CD4-positive, alpha-beta T cell treated with Interleukin-10 for 1 hour (primary cell): Measurements from ENCODE around the gene ABCC1.
"Not testable (repeated sequence)": the region's sequence is repeated elsewhere in the genome, so short reads cannot be mapped to it uniquely, and the experiment has no call there.

ENCODE experiments used
- DNase-seq: peaks from one replicate; pipeline ENCODE4 v3.0.0-alpha.2; 2020

The ABCC1 gene

DNA sequence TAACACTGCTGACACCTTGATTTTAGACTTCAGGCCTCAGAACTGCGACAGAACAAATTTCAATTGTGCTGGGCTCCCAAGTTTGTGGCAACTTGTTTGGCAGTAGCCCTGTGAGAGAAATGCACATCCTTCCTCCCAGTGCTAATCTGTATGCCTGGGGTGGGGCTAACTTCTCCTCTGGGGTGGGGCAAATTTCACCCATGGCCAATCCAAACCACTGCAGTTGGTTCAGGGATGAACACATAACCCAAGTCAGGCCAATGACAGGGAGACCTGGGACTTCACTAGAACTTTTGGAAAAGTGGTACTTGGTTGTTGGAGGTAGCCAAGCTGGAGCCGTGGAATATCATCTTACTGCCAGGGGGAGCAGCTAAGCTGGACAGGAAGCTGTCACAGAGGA is 217.5 kb downstream of the ABCC1 start:
- DNase-seq = no peak

DNA sequence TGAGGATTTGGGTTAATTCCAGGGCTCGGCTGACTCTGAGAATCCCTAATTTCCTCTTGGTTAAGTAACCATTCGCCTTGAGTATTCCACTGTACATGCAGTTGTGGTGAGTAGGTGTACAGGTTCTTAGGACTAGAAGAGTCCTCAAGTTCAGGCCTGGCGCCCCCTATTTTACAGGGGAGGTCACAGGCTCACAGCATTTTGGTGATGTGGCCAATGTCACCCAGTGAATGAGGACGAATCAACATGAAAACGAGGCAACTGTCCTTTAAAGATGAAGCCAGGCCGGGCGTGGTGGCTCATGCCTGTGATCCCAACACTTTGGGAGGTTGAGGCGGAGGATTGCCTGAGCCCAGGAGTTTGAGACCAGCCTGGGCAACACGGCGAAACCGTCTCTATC is 218.5 kb downstream of the ABCC1 start:
- DNase-seq = no peak

DNA sequence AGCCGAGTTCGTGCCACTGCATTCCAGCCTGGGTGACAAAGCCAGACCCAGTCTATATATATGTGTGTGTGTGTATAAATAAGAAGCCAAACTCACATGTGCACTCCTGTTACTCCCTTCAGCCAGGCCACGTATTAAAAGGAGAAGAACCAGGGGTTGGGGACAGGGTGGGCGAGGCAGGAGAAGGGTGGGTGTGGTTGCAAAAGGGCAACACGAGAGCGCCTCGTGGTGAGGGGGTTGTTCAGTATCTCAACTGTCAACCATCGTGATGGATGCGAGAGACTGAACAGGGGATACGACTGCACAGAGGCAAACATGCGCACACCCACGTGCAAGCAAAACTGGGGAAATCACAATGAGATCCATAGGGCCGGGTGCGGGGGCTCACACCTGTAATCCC is 219.0 kb downstream of the ABCC1 start:
- no peak for DNase-seq

DNA sequence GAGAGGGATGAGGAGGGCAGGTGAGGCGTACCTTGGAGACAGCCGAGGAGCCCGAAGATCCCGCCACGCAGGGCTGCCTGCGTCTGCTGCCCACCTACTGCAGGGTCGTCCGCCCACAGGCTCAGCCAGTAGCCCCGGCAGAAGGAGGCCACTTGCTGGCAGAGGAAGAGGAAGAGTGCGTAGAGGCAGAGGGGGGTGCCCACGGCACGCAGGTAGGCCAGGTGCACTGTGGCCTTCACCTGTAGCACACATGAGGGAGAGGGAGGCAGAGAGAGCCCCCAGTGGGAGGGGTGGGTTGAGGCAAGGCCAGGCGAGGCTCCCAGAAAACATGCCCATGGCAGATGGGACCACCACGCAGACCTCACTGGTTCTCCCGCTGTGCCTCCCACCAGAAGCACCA is 220.2 kb downstream of the ABCC1 start:
- DNase-seq = no peak

DNA sequence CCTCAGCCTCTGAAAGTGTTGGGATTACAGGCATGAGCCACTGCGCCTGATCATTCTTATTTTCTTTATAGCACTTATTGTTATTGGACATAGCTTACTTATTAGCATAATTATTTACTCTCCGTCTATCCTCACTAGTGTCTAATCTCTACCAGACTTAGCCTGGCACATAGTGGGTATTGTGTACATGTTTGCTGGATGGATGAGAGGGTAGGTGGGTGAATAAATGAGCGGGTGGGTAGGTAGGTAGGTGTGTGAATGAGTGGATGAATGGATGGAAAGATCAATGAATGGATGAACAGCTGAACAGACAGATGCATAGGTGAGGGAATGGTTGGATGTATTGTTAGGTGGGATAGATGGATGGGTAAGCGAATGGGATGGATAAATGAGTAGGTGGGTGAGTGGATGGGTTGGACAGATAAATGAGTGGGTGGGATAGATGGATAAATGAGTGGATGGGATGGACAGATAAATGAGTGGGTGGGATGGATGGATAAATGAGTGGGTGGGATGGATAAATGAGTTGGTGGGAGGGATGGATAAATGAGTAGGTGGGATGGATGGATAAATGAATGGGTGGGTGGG is 222.0 kb downstream of the ABCC1 start:
- no peak for DNase-seq

DNA sequence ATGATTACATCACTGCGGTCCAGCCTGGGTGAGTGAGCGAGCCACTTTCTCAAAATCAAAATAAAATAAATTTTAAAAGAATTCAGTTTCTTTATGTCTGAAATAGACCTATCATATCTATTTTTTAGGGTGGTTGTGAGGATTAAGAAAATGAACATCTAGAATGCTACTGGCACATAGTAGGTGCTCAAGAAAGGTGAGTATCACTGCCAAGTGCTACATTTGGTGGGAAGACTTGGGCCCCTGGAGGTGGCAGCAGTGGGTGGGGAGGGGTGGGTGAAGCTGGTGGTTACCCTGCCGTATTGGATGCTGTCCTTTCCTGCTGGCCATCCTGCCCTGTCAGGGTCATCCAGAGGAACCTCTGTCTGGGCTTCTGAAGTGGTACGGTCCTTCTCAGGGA is 223.6 kb downstream of the ABCC1 start:
- DNase-seq = no peak

DNA sequence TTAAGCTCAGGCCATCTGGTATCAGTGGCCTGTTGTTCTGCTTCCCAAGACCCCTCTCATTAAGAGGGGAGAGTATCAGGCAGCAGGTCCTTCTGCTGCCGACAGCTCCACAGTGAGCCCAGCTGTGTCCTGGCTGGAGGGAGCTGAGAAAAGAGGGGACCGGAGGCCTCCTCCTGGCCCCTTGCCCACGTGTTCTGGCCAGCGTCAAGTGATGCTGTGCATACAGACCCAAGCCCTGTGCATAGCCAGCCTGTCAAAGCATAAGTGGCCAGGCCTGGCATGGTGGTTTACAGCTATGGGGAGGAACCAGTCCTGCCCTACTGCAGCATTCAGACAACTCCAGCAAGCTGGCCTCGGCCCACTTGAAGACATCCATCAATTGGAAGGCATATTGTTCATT is 225.9 kb downstream of the ABCC1 start:
- DNase-seq = no peak

DNA sequence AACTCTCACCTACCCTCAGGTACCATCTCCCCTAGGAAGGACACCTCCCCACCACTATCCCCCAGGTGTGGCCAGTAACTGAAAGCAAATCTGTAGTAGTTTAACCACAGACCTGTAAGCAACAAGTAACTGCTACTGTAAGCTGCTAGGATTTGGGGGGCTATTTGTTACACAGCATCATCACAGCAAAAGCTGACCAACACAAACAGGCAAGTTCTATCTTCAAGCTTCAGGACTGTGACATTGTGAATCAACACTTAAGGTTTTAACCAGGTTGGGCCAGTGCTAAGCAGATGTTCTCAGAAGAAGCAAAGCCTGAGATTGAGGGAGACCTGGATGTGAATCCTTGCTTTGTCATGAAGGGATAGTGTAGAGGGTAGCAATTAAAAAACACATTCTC is 226.9 kb downstream of the ABCC1 start:
- DNase-seq = no peak

DNA sequence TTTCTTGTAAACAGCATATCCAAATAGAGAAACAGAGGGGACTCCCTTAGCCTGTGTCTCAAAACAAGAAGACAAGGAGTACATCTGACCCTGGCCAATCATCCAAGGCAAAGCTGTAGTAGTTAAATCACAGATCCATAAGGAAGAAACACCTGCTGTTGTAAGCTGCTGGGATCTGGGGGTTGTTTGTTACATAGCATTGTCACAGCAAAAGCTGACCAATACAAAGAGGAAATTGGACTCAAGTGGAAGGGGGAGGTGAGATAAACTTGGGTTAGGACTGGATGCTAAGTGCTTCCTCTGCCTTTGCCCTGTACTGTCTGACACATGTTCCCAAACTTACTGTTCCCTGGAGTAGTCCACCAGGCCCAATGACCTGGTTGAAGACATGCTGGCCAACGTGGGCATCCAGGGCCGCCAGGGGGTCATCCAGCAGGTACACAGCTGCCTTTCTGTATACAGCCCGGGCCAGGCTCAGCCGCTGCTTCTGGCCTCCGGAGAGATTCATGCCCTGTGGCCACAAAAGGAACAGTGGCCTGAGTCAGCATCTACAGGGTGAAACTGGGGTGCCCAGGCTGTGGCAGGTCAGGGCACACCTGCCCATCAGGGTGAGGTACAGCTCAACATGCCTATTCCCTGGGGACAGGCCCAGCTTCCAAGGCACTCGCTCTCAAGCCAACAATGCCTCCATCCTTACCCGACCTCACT is 229.2 kb downstream of the ABCC1 start:
- DNase-seq = no peak

DNA sequence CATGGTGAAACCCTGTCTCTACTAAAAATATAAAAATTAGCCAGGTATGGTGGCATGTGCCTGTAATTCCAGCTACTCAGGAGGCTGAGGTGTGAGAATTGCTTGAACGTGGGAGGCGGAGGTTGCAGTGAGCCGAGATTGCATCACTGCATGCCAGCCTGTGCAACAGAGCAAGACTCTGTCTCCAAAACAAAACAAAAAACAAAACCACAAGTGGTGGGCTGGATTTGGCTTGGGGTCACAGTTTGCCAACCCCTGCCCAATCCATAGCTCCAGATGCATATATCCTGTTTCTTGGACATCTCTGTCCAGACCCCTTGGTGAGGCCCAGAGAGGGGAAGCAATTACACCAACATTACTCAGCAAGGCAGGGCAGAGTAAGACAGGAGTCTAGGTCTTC is 232.3 kb downstream of the ABCC1 start:
- DNase-seq = not testable (repeated sequence)

DNA sequence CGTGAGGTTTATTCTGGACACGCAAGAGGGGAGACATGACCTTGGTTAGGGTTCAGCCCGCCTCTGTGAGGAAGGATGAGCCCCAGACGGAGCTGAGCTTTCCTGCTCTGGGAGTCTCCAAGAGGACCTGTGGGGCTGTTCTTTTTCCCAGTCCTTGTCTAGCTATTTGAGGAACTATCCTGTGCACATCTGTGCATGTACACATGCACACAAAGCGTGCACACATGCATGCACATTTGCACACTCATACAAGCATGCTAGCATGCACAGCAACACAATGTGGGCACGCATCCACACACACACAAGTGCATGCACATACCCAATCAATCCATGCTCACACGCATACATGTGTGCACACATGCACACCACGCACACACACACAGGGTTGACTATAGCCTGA is 233.5 kb downstream of the ABCC1 start:
- no peak for DNase-seq

DNA sequence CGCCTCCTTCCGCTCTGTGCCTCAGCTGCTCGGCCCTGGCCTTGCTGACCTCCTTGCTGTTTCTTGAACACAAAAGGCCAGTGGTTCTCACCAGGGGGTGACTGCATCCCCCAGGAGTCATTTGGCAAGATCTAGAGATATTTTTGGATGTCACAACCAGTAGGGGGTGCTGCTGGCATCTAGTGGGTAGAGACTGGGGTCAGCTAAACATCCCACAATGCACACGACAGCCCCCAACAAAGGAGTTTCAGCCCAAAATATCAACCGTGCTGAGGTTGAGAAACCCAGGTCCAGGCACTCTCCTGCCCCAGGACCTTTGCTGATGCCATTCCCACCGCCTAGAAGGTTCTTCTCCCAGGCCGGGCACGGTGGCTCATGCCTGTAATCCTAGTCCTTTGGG is 234.1 kb downstream of the ABCC1 start:
- no peak for DNase-seq

DNA sequence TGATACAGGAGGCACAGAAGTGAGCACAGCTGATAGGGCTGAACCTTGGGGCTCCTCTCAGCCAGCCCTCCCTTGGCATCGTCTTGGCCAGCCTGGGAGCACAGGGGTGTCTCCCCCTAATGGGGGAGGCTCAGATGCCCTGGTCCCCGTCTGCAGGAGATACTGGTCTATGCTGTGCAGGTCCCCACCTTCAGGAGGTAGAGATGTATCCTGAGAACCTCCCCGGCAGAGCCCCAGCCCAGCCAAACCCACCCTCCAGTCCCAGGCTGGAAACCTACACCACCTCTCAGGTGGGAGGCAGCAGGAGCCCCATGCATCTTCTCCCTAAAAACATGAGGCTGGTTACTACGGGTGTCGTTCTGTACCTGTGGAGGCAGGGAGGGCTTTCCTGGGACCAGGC is 235.2 kb downstream of the ABCC1 start:
- DNase-seq = no peak

DNA sequence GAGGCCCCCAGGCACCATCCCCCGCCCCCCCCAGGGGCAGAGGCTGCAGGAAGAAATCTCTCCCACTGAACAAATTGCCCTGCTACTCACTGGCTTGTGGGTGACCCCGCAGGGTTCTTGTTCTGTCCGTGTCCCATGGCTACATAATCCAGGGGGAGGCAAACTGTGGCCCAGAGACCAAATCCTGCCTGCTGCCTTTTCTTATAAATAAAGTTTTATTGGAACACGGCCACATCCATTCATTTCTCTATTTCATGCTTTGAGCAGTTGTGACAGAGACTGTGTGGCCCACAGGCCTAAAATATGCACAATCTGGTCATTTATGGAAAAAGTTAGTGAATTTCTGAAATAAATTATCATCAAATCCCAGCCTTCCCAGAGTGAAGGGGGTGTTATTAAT is 235.7 kb downstream of the ABCC1 start:
- no peak for DNase-seq

DNA sequence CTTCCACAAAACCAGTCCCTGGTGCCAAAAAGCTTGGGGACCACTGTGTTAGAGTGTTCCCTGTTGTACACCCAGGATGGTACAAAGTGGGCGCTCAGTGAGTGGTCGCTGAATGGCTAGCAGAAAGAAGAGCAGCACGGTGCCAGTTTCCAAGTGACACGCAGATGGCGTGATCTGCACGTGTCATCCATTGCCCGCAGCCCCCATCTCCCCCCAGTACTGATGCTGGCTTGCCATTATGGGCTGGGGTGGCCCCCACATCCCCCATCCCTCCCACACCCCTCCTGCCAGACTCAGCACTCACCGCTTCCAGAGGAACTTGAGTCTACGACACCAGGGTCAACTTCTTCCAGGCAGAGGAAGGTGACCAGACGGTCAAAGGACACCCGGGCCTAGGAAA is 237.4 kb downstream of the ABCC1 start:
- DNase-seq = no peak

DNA sequence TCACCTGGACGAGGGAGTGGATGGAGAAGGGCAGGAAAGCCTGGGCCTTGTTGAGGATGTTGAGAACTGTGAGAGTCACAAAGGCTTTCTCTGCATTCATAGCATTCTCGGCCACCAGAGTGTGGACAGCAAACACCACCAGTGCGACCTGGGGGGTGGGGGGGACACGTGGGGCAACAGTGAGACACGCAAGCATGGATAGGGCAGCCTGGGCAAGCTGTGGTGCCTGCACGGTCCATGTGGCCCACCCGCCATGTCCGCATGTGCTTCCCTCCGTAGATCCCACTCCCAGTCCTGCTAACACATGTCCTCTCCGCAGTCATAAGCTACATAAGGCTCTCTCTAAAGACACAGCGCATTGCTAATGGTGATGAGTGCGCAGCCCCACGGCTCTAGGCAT is 239.4 kb downstream of the ABCC1 start:
- no peak for DNase-seq

DNA sequence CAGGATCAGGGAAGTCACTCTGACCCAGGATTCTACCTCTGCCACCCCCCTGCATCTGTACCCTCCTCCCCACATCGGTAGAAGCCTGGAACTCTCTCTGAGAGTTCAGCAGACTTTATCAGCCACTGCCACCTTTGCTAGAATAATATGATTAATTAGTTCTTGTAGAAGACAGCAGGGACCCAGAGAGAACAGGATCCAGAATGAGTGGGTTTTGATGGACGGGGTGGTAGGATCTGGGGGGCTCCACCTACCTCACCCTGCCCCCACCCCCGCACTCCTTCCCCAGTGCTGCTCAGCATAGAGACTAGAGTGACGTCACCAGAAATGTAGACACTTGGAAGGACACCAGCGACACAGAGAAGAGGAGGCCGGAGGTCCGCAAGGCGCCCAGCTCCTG is 240.4 kb downstream of the ABCC1 start:
- no peak for DNase-seq

DNA sequence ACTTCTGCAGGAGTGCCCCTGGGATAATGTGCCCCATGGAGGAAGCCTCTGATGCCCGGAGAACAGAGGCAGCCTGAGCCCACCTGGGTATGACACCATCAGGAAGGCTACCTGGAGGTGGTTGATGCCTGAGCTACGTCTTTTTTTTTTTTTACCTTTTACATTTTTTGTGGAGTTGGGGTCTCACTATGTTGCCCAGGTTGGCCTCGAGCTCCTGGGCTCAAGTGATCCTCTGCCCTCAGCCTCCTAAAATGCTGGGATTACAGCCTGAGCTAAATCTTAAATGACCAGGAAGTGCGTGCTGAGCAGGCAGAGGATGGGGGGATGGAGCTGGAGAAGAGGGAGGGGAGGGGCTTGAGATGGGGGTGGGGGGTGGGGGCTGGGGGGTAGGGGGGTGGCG is 241.1 kb downstream of the ABCC1 start:
- DNase-seq = no peak

DNA sequence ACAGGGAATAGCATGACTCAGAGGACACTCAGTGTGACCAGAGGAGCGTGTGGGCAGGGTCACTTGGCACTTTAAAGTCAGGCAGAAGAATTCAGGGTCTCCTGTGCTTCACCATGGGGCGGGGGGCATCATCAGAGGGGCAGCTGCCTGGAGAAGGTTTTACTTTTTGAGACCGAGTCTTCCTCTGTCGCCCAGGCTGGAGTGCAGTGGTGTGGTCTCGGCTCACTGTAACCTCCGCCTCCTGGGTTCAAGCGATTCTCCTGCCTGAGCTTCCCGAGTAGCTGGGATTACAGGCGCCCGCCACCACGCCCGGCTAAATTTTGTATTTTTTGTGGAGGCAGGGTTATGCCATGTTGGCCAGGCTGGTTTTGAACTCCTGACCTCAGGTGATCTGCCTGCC is 241.6 kb downstream of the ABCC1 start:
- not testable (repeated sequence) for DNase-seq

DNA sequence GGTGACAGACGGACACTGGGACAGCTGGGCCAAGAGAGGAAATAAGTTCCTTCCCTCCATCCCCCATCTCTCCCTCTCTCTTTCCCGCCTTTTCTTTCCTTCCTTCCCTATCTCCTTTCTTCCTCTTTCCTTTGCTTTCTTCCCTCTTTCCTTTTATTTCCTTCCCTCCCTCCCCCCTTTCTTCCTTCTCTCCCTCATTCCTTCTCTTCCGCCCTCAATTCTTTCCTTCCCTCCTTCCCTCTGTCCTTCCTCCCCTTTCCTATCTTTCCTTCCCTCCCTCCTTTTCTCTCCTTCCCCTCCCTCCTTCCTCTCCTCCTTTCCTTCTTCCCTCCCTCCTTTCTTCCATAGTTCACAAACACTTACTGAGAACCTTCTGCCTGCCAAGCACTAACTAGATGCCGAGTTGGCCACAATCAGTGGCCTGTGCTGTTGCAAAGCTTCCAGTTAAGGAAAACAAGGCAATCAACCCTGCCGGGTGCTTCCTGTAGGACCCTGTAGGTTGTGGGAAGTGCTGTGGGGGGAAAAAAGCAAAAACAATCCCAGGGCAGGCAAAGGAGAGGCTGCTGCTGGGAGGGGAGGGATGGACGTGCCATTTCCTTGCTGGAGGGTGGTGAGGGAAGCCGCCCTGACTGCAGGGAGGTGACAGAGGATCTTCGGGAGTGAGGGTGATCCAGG is 242.2 kb downstream of the ABCC1 start:
- no peak for DNase-seq
